PC-9 (cell line): ENCODE measurements around the gene SOX13. TPM values are rescaled to one million over a fixed set of nuclear protein-coding genes. Genes with fewer than 3 reads are reported as not detected.

ENCODE experiments used
- BruUV-seq: library from RNA; stranded (reverse); fragments of 400-500 nt; replicated peaks from 2 replicates; lab custom pipeline; 2021; lab: Mats Ljungman, UMichigan
- CTCF ChIA-PET: fragments of 300-600 bp; sonication (Branson Sonifier 250); formaldehyde crosslinking; loops from one replicate; lab custom pipeline; 2022; ENCODE audit warnings: antibody characterized with exemption; lab: Charles Lee
- POLR2A ChIA-PET: fragments of 300-600 bp; sonication (Branson Sonifier 250); formaldehyde crosslinking; loops from one replicate; lab custom pipeline; 2022; ENCODE audit warnings: antibody characterized with exemption; ENCODE audit not compliant: unreplicated experiment; lab: Charles Lee
- DNase-seq, 2 experiments: peaks; one replicate each; pipeline versions ENCODE4 v3.0.0 to v3.0.0-alpha.2; 2015 to 2022; ENCODE audit warnings: mixed read lengths in 1 of 2
- H2AFZ ChIP-seq: fragments of 200-600 bp; sonication (generic); 2 replicates; pipeline ENCODE4 v1.8.1; 2017; ENCODE audit warnings: antibody characterized with exemption
- H3F3A ChIP-seq: fragments of 200-600 bp; sonication (generic); 2 replicates; pipeline ENCODE4 v1.8.1; 2017; ENCODE audit warnings: antibody characterized with exemption, mild to moderate bottlenecking, low read depth; ENCODE audit not compliant: insufficient read depth
- H3K27ac ChIP-seq: fragments of 200-600 bp; sonication (generic); 2 replicates; pipeline ENCODE4 v1.6.1; 2016; ENCODE audit warnings: mixed run types
- H3K27me3 ChIP-seq: fragments of 200-600 bp; sonication (generic); 2 replicates; pipeline ENCODE4 v1.6.1; 2016; ENCODE audit warnings: low read depth, mixed run types; ENCODE audit not compliant: insufficient read depth
- H3K36me3 ChIP-seq: fragments of 200-600 bp; sonication (generic); 2 replicates; pipeline ENCODE4 v1.6.1; 2016; ENCODE audit warnings: low read depth, mixed run types
- H3K4me1 ChIP-seq: fragments of 200-600 bp; sonication (generic); replicated peaks from 2 replicates; pipeline ENCODE4 v1.6.1; 2016; ENCODE audit warnings: mixed run types; ENCODE audit not compliant: insufficient read depth
- H3K4me2 ChIP-seq: fragments of 200-600 bp; sonication (generic); 2 replicates; pipeline ENCODE4 v1.6.1; 2017; ENCODE audit warnings: mixed run types
- H3K4me3 ChIP-seq: fragments of 200-600 bp; sonication (generic); 2 replicates; pipeline ENCODE4 v1.6.1; 2016; ENCODE audit warnings: mixed run types
- H3K79me2 ChIP-seq: fragments of 200-600 bp; sonication (generic); 2 replicates; pipeline ENCODE4 v1.6.1; 2017; ENCODE audit warnings: low read depth, mixed run types
- H3K9me2 ChIP-seq: fragments of 200-600 bp; sonication (generic); 2 replicates; pipeline ENCODE4 v1.8.1; 2017; ENCODE audit warnings: mild to moderate bottlenecking; ENCODE audit not compliant: insufficient read depth
- H3K9me3 ChIP-seq: fragments of 200-600 bp; sonication (generic); 2 replicates; pipeline ENCODE4 v1.8.1; 2016; ENCODE audit warnings: low read depth; ENCODE audit not compliant: insufficient read depth
- H4K20me1 ChIP-seq: fragments of 200-600 bp; sonication (generic); 2 replicates; pipeline ENCODE4 v1.8.1; 2017; ENCODE audit not compliant: insufficient read depth
- EZH2 ChIP-seq: fragments of 200-600 bp; sonication (generic); IDR thresholded peaks from 2 replicates; pipeline ENCODE4 v1.8.0; 2017; ENCODE audit warnings: antibody characterized with exemption, low read depth
- intact Hi-C: fragments of 100-400 bp; cut with micrococcal nuclease; formaldehyde crosslinking; loops from one replicate; pipeline ENCODE4 v1.10.0; 2022; ENCODE audit not compliant: unreplicated experiment
- total RNA-seq: library from RNA; stranded (reverse); gene quantifications from 2 replicates; pipeline ENCODE4 v1.2.3, GENCODE V29; 2021
- TF ChIP-seq, protein P1 (sequence below): fragments of 200-600 bp; sonication (generic); conservative IDR thresholded peaks from 2 replicates; pipeline ENCODE4 v1.6.1; 2017; ENCODE audit warnings: mixed run types, antibody characterized with exemption, mild to moderate bottlenecking, moderate library complexity

The SOX13 gene
- total RNA-seq, 1 experiment from 2014 or later, result 89.9 TPM

DNA sequence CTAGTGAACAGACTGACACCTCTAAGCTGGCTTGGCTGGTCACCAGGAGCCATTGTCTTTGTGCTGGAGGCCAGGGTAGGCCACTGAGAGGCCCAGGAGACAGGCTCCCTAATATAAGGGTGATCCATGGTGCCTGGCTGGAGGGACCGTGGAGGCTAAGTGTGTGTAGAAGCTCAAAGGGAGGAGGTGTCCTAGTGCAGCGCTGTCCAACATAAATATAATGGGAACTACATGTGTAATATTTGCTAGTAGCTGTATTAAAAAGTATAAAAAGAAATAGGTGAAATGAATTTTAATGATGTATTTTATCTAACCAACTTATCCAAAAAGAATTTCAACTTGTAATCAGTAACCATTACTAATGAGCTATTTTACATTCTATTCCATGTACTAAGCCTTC, 35.0 kb downstream of the SOX13 start:
- Histone ChIP-seq H3K9me3 (no peaks in the 10 kb centered on the region), H3K4me3 (no peak overlapping the region), H3K9me2 (no peaks in the 10 kb centered on the region), H3K79me2 (peaks cover 98% of the 10 kb centered on the region), H3K36me3 (0 out of 2 replicates have a peak, but pooled peaks cover 11% of the 10 kb centered on the region), H4K20me1 (peaks cover 7% of the 10 kb centered on the region), H3F3A (peaks cover 44% of the 10 kb centered on the region), H2AFZ (no peak overlapping the region), H3K4me2 (no peak overlapping the region), H3K4me1 (peaks cover 82% of the 10 kb centered on the region), H3K27me3 (no peaks in the 10 kb centered on the region), H3K27ac (peak overlapping the region; percentile 21; the same call in 1 of the 2 replicates)
- DNase-seq, result no peak
- intact Hi-C loops, result no loop called here
- POLR2A ChIA-PET, result interaction anchor here (0.6 kb wide), 1 partner anchor 23 kb away, joined by 8 read pairs; no protein-coding TSS in a partner anchor
- CTCF ChIA-PET, result no interaction called here
- no TSS peak for BruUV-seq
- no peak for TF ChIP-seq EZH2
- TF ChIP-seq, protein P1, sequence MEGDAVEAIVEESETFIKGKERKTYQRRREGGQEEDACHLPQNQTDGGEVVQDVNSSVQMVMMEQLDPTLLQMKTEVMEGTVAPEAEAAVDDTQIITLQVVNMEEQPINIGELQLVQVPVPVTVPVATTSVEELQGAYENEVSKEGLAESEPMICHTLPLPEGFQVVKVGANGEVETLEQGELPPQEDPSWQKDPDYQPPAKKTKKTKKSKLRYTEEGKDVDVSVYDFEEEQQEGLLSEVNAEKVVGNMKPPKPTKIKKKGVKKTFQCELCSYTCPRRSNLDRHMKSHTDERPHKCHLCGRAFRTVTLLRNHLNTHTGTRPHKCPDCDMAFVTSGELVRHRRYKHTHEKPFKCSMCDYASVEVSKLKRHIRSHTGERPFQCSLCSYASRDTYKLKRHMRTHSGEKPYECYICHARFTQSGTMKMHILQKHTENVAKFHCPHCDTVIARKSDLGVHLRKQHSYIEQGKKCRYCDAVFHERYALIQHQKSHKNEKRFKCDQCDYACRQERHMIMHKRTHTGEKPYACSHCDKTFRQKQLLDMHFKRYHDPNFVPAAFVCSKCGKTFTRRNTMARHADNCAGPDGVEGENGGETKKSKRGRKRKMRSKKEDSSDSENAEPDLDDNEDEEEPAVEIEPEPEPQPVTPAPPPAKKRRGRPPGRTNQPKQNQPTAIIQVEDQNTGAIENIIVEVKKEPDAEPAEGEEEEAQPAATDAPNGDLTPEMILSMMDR, result no peak

DNA sequence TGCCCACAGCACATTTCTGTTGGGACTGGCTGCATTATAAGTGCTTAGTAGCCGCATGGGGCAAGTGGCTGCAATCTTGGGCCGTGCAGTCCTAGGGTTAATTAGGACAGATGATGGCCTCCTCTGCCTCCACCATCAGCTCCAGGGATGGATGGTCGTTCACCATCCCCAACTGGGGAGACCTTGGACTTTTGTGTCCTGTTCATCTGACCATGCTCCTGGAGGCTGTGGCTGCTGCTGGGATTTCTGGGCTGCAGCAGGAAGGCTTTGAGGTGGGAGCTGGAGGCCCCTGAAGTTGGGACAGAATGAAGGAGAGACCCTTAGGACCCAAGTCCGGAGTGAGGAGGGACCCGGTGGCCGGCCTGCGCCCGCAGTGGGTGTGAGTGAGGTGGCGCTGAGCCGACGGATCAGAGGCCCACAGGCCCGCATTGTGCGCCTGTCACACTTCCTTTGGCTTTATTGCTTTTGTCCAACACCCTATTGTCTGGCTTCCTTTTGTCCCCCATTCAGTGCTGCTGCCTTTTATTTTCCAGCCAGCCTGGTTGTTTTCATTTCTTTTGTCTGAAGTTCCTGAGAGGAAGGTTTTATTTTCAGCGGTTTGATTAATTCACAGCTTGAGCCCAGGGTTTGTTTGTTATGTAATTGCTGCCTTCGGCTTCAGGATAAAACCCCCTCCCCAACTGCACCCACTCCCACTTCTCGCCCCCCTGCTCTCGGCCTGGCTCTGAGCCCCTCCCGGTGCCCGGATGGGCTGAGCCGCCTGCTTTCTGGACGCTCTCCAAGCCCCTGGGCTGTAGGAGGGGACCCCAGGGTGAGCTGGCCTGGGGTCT, 35.6 kb downstream of the SOX13 start:
- Histone ChIP-seq H3K79me2 (peaks cover 99% of the 10 kb centered on the region), H3K4me3 (no peak overlapping the region), H3K36me3 (0 out of 2 replicates have a peak, but pooled peaks cover 11% of the 10 kb centered on the region), H3K9me2 (no peaks in the 10 kb centered on the region), H3K27me3 (no peaks in the 10 kb centered on the region), H3K4me1 (peaks cover 82% of the 10 kb centered on the region), H3K27ac (0 out of 2 replicates have a peak overlapping the region, but pooled peaks have one; percentile 21), H3K9me3 (no peaks in the 10 kb centered on the region), H2AFZ (no peak overlapping the region), H3K4me2 (no peak overlapping the region), H4K20me1 (peaks cover 7% of the 10 kb centered on the region), H3F3A (peaks cover 37% of the 10 kb centered on the region)
- CTCF ChIA-PET, result interaction anchor here (0.6 kb wide), 2 partner anchors 176 to 285 kb away, joined by 3 read pairs; no protein-coding TSS in a partner anchor
- intact Hi-C loops, result no loop called here
- no peak for DNase-seq
- no TSS peak for BruUV-seq
- POLR2A ChIA-PET, result interaction anchor here (0.6 kb wide), 1 partner anchor 23 kb away, joined by 8 read pairs; no protein-coding TSS in a partner anchor
- TF ChIP-seq EZH2, result no peak
- TF ChIP-seq, protein P1, result no peak

DNA sequence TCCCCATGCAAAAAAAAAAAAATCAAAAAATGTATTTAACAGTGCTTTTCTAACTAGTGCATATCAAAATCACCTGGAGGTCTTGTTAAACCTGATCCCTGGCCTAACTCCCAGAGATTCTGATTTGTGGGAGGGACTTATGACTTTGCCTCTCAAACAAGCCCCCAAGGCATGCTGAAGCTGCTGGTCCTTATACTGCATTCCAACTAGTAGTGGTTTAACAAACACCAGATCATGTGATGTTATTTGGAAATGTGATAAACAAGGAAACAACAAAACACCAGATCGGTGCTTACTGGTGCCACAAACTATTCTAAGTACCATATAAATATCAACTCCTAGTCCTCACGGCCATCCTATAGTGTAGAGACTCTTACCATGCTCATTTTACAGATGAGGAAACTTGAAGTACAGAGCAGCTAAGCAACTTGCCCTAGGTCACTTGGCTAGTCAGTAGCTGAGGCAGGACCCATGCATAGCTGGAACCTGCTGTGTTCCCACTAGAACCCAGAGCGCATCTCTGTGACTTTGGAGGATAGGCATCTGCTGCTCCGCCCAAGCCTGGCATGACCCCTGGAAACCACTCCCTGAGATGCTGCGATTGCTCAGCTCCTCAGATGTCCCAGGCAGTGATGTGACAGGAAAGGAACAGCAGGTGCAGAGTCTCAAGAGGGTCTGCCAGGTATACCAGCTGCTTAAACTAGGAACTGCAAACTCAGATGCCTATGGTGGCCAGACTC, 38.1 kb downstream of the SOX13 start:
- no peak overlapping the region for H3K4me3 ChIP-seq

More for the DNA sequence above, 38.1 kb downstream of the SOX13 start:
- peaks cover 66% of the 10 kb centered on the region for H3K4me1 ChIP-seq
- no TSS peak for BruUV-seq
- CTCF ChIA-PET, result interaction anchor here (0.6 kb wide), 1 partner anchor 239 kb away, joined by 3 read pairs; no protein-coding TSS in a partner anchor
- H3K9me3 ChIP-seq, result no peaks in the 10 kb centered on the region
- H3K36me3 ChIP-seq, result peaks cover 21% of the 10 kb centered on the region; the same call in 1 of the 2 replicates
- intact Hi-C loops, result no loop called here
- H3K4me2 ChIP-seq, result peak overlapping the region; percentile 4
- H3K79me2 ChIP-seq, result peaks cover 98% of the 10 kb centered on the region
- H3K27me3 ChIP-seq, result no peaks in the 10 kb centered on the region
- peaks cover 14% of the 10 kb centered on the region; the same call in 1 of the 2 replicates for H3F3A ChIP-seq
- peak; percentile 36 to 78 for DNase-seq
- no peaks in the 10 kb centered on the region for H3K9me2 ChIP-seq
- H2AFZ ChIP-seq, result no peak overlapping the region
- peak overlapping the region; percentile 43 for H3K27ac ChIP-seq
- TF ChIP-seq, protein P1, result no peak
- no peak for TF ChIP-seq EZH2
- H4K20me1 ChIP-seq, result peaks cover 15% of the 10 kb centered on the region
- POLR2A ChIA-PET, result no interaction called here
